Activated CD4-positive, alpha-beta memory T cell treated with anti-CD3 and anti-CD28 coated beads for 36 hours (primary cell): ENCODE measurements around the gene PITX1. TPM values are rescaled to one million over a fixed set of nuclear protein-coding genes. Genes with fewer than 3 reads are reported as not detected.
"Not testable (repeated sequence)": the region's sequence is repeated elsewhere in the genome, so short reads cannot be mapped to it uniquely, and the experiment has no call there.

Experiments
- CTCF ChIA-PET: fragments of 350-600 bp; sonication (Branson Sonifier 250); formaldehyde crosslinking; loops from one replicate; lab custom pipeline; 2021; ENCODE audit warnings: antibody characterized with exemption, inconsistent platforms; lab: Charles Lee
- POLR2A ChIA-PET: fragments of 350-600 bp; sonication (Branson Sonifier 250); formaldehyde crosslinking; loops from one replicate; lab custom pipeline; 2021; ENCODE audit warnings: antibody characterized with exemption; lab: Charles Lee
- DNase-seq: peaks from one replicate; pipeline ENCODE4 v3.0.0-alpha.2; 2020
- H3K27ac Mint-ChIP-seq: one replicate; pipeline ENCODE4 v1.8.0; 2021; ENCODE audit warnings: mixed read lengths
- H3K27me3 Mint-ChIP-seq: one replicate; pipeline ENCODE4 v1.8.0; 2021; ENCODE audit warnings: mixed read lengths
- H3K36me3 Mint-ChIP-seq: one replicate; pipeline ENCODE4 v1.8.0; 2021; ENCODE audit warnings: mixed read lengths
- H3K4me1 Mint-ChIP-seq: one replicate; pipeline ENCODE4 v1.8.0; 2021; ENCODE audit warnings: low read depth, mixed read lengths
- H3K4me3 Mint-ChIP-seq: one replicate; pipeline ENCODE4 v1.8.0; 2021; ENCODE audit warnings: mild to moderate bottlenecking, mixed read lengths
- H3K9me3 Mint-ChIP-seq: one replicate; pipeline ENCODE4 v1.8.0; 2021; ENCODE audit warnings: mixed read lengths
- intact Hi-C: fragments of 100-400 bp; cut with micrococcal nuclease; formaldehyde crosslinking; loops from one replicate; pipeline ENCODE4 v1.15.1; 2023
- total RNA-seq, 2 experiments: library from RNA; stranded (reverse); gene quantifications; one replicate each; pipeline ENCODE4 v1.2.3, GENCODE V29; 2021

Gene PITX1
- total RNA-seq, 2 experiments from 2014 or later: 0.14 to 0.22 TPM

- Mint-ChIP-seq H3K4me3 (no peak overlapping the region), H3K27ac (no peak overlapping the region), H3K27me3 (no peaks in the 10 kb centered on the region), H3K36me3 (no peaks in the 10 kb centered on the region), H3K4me1 (no peaks in the 10 kb centered on the region), H3K9me3 (no peaks in the 10 kb centered on the region)
- no peak for DNase-seq
- ChIA-PET CTCF (interaction anchor here (0.6 kb wide), 1 partner anchor 29 kb away, joined by 3 read pairs; no protein-coding TSS in a partner anchor), POLR2A (no interaction called here)
- intact Hi-C loops: no loop called here
These were observed 24.1 kb downstream of the PITX1 start for GRCh38 chr5:135009736-135010501.

DNA sequence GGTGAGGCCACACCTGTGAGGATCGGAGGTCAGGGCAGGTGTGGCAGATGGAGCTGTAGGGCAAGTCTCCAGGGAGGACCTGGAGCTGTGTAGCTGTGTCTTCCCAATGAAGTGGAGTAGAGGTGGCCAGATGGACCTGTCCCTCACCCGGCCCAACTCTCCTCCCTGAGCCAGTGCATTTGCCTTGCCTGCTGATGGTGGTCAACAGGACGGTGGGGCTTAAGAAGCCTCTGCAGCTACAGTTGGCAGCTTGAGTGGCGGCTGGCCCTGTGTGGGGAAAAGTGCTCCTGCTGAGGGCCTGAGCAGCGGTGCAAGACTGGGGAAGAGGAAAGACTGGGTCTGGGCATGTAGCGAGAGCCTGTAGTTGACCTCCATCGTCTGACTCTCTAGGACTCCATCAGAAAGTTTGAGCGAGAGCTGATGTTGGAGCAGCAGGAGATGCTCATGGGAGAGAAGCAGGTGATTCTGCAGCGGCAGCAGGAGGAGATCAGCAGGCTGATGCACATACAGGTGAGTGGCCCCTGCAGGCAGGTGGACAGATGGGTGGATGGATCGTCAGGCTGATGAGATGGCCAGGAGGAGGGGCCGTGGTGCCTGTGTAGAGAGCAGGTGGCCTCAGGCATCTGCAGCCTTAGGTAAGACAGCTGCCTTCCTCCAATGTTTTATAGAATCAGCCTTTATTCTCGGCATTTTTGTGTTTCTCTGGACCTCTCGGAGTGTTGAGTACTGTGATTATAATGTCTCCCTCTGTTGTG lies 24.9 kb downstream of the PITX1 start:
- Mint-ChIP-seq H3K9me3 (no peaks in the 10 kb centered on the region), H3K4me3 (no peak overlapping the region), H3K27me3 (no peaks in the 10 kb centered on the region), H3K36me3 (no peaks in the 10 kb centered on the region), H3K4me1 (no peaks in the 10 kb centered on the region), H3K27ac (no peak overlapping the region)
- ChIA-PET POLR2A (no interaction called here), CTCF (no interaction called here)
- intact Hi-C loops: no loop called here
- DNase-seq: no peak

GRCh38 chr5:135008556-135008955 lies 25.5 kb downstream of the PITX1 start:
- H3K36me3 Mint-ChIP-seq: no peaks in the 10 kb centered on the region
- intact Hi-C loops: no loop called here
- H3K27me3 Mint-ChIP-seq: no peaks in the 10 kb centered on the region
- POLR2A ChIA-PET: no interaction called here
- DNase-seq: no peak
- no peaks in the 10 kb centered on the region for H3K4me1 Mint-ChIP-seq
- no peaks in the 10 kb centered on the region for H3K9me3 Mint-ChIP-seq
- H3K4me3 Mint-ChIP-seq: no peak overlapping the region
- H3K27ac Mint-ChIP-seq: no peak overlapping the region
- CTCF ChIA-PET: no interaction called here

DNA sequence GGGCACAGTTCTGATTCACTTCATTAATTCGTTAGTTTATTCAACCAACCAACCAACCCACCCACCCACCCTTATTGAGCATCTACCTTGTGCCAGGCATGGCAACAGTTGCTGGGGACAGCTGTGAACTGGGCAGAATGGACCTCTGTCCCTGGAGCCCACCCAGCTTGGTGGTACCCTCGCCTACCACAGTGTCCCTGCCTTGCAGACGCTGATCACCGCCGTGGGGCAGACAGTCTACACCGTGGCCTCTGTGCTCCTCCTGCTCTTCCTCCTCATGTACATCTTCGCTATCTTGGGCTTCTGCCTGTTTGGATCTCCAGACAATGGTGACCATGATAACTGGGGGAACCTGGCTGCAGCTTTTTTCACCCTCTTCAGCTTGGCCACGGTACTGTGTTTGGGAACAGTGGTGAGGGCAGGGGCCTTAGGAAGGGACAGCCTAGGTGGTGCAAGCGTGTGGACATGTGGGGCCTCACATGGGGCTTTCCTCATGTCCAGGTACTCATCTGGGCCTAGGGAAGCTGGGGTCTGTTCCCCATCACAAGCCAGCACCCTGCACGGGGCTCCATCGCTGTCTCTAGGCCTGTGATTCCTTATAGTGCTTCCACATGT lies 26.2 kb downstream of the PITX1 start:
- no peaks in the 10 kb centered on the region for H3K9me3 Mint-ChIP-seq
- CTCF ChIA-PET: no interaction called here
- H3K36me3 Mint-ChIP-seq: no peaks in the 10 kb centered on the region
- H3K4me1 Mint-ChIP-seq: no peaks in the 10 kb centered on the region
- intact Hi-C loops: no loop called here
- POLR2A ChIA-PET: no interaction called here
- no peak for DNase-seq
- no peaks in the 10 kb centered on the region for H3K27me3 Mint-ChIP-seq
- H3K27ac Mint-ChIP-seq: no peak overlapping the region
- no peak overlapping the region for H3K4me3 Mint-ChIP-seq

- Mint-ChIP-seq H3K36me3 (no peaks in the 10 kb centered on the region), H3K4me1 (no peaks in the 10 kb centered on the region), H3K4me3 (no peak overlapping the region), H3K27me3 (no peaks in the 10 kb centered on the region), H3K9me3 (no peaks in the 10 kb centered on the region), H3K27ac (no peak overlapping the region)
- POLR2A ChIA-PET: interaction anchor here (0.5 kb wide), 1 partner anchor 272 kb away, joined by 3 read pairs; no protein-coding TSS in a partner anchor
- CTCF ChIA-PET: no interaction called here
- DNase-seq: no peak
- intact Hi-C loops: no loop called here
These were observed 26.7 kb downstream of the PITX1 start for GRCh38 chr5:135007305-135007704.

DNA sequence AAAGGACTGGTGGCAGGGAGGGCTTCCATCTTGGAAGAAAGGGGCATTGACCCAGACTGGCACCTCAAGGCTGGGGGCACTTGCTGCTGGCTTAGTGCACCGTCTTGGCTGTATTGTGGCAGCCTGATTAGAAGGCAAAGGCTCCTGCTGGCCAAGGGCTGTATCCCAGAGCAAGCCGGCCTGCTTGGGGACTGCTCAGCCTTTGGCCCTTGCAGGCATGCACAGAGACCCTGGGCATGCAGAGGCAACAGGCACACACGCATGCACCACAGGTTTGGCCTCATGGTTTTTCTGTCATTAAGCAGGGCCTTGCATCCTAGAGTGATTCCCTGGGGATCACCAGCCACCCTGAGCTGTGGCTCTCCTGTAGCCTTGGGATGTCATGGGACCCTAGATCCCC lies 29.0 kb downstream of the PITX1 start:
- ChIA-PET CTCF (no interaction called here), POLR2A (no interaction called here)
- Mint-ChIP-seq H3K36me3 (peaks cover 2% of the 10 kb centered on the region), H3K4me1 (no peaks in the 10 kb centered on the region), H3K9me3 (no peaks in the 10 kb centered on the region), H3K27me3 (no peaks in the 10 kb centered on the region), H3K4me3 (no peak overlapping the region), H3K27ac (no peak overlapping the region)
- intact Hi-C loops: no loop called here
- DNase-seq: no peak

DNA sequence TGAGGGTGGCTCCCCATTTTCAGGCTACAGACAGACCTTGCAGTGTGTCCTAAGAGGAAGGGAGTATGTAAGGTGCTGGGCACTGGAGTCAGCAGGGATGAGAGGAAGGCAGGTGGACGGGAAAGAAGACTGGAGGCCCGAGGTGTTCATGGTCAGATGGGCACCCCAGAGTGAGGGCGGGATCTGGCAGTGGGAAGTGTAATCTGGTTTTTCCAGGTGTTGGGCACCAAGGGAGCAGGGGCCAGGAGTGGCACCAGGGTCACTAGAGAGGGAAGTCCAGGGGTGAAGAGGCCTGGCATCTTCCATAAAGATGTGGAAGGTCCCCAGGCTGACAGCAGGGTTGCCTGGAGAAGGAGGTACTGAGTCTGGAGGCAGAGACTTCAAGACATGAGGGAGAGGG lies 29.7 kb downstream of the PITX1 start:
- no peak overlapping the region for H3K4me3 Mint-ChIP-seq
- no peaks in the 10 kb centered on the region for H3K27me3 Mint-ChIP-seq
- H3K9me3 Mint-ChIP-seq: no peaks in the 10 kb centered on the region
- H3K4me1 Mint-ChIP-seq: no peaks in the 10 kb centered on the region
- no peak for DNase-seq
- ChIA-PET POLR2A (no interaction called here), CTCF (no interaction called here)
- H3K36me3 Mint-ChIP-seq: peaks cover 2% of the 10 kb centered on the region
- H3K27ac Mint-ChIP-seq: no peak overlapping the region
- intact Hi-C loops: no loop called here

DNA sequence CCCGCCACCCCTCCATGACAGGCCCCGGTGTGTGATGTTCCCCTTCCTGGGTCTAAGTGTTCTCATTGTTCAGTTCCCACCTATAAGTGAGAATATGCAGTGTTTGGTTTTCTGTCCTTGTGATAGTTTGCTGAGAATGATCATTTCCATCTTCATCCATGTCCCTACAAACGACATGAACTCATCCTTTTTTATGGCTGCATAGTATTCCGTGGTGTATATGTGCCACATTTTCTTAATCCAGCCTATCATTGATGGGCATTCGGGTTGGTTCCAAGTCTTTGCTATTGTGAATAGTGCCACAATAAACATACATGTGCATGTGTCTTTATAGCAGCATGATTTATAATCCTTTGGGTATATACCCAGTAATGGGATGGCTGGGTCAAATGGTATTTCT lies 36.0 kb downstream of the PITX1 start:
- H3K27ac Mint-ChIP-seq, H3K4me3 Mint-ChIP-seq, DNase-seq, CTCF ChIA-PET, H3K9me3 Mint-ChIP-seq, intact Hi-C loops, POLR2A ChIA-PET, H3K36me3 Mint-ChIP-seq, H3K27me3 Mint-ChIP-seq, H3K4me1 Mint-ChIP-seq: not testable (repeated sequence)

- ChIA-PET CTCF (no interaction called here), POLR2A (no interaction called here)
- intact Hi-C loops: no loop called here
- no peak for DNase-seq
- Mint-ChIP-seq H3K4me1 (no peaks in the 10 kb centered on the region), H3K9me3 (peaks cover 2% of the 10 kb centered on the region), H3K36me3 (peaks cover 2% of the 10 kb centered on the region), H3K27me3 (no peaks in the 10 kb centered on the region), H3K4me3 (no peak overlapping the region), H3K27ac (no peak overlapping the region)
These were observed 37.0 kb downstream of the PITX1 start for GRCh38 chr5:134997015-134997414.

GRCh38 chr5:134995850-134996402 lies 38.1 kb downstream of the PITX1 start:
- Mint-ChIP-seq H3K27ac (no peak overlapping the region), H3K9me3 (peaks cover 2% of the 10 kb centered on the region), H3K27me3 (no peaks in the 10 kb centered on the region), H3K4me1 (no peaks in the 10 kb centered on the region), H3K4me3 (no peak overlapping the region), H3K36me3 (no peaks in the 10 kb centered on the region)
- ChIA-PET CTCF (no interaction called here), POLR2A (no interaction called here)
- intact Hi-C loops: no loop called here
- no peak for DNase-seq

- intact Hi-C loops: no loop called here
- no peaks in the 10 kb centered on the region for H3K27me3 Mint-ChIP-seq
These were observed 39.4 kb downstream of the PITX1 start for GRCh38 chr5:134994560-134995156.

DNA sequence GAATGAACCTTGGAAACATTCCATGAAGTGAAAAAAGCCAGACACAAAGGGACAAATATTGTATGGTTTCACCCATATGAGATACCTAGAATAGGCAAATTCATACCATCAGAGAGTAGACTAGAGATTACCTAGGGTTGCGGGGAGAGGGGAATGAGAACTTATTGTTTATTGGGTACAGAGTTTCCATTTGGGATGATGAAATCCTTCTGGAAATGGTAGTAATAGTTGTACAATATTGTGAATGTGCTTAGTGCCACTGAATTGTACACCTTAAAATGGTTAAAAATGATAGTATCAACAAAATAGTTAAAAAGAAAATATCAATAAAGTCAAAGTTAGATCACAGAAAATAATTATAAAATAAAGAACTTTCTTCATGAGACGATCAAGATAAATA lies 40.9 kb downstream of the PITX1 start:
- no peak overlapping the region for H3K27ac Mint-ChIP-seq
- H3K4me1 Mint-ChIP-seq: no peaks in the 10 kb centered on the region
- no peaks in the 10 kb centered on the region for H3K36me3 Mint-ChIP-seq
- ChIA-PET CTCF (no interaction called here), POLR2A (no interaction called here)
- DNase-seq: no peak
- H3K4me3 Mint-ChIP-seq: no peak overlapping the region
- intact Hi-C loops: no loop called here
- H3K27me3 Mint-ChIP-seq: no peaks in the 10 kb centered on the region
- peaks cover 2% of the 10 kb centered on the region for H3K9me3 Mint-ChIP-seq

More at GRCh38 chr5:134994560-134995156, 39.4 kb downstream of the PITX1 start:
- H3K36me3 Mint-ChIP-seq: no peaks in the 10 kb centered on the region
- no peak overlapping the region for H3K4me3 Mint-ChIP-seq
- H3K27ac Mint-ChIP-seq: no peak overlapping the region
- H3K4me1 Mint-ChIP-seq: no peaks in the 10 kb centered on the region
- POLR2A ChIA-PET: no interaction called here
- DNase-seq: no peak
- CTCF ChIA-PET: no interaction called here
- peaks cover 2% of the 10 kb centered on the region for H3K9me3 Mint-ChIP-seq
